PC-9 (cell line): ENCODE results near the gene ZNF487. TPM values are rescaled to one million over a fixed set of nuclear protein-coding genes. Genes with fewer than 3 reads are reported as not detected.
A peak's percentile ranks its signal among the peaks of the same experiment; 100 is the strongest.
"Not testable (repeated sequence)": the region's sequence is repeated elsewhere in the genome, so short reads cannot be mapped to it uniquely, and the experiment has no call there.

Experiments used
- BruUV-seq: library from RNA; stranded (reverse); fragments of 400-500 nt; replicated peaks from 2 replicates; lab custom pipeline; 2021; lab: Mats Ljungman, UMichigan
- CTCF ChIA-PET: fragments of 300-600 bp; sonication (Branson Sonifier 250); formaldehyde crosslinking; loops from one replicate; lab custom pipeline; 2022; ENCODE audit warnings: antibody characterized with exemption; lab: Charles Lee
- POLR2A ChIA-PET: fragments of 300-600 bp; sonication (Branson Sonifier 250); formaldehyde crosslinking; loops from one replicate; lab custom pipeline; 2022; ENCODE audit warnings: antibody characterized with exemption; ENCODE audit not compliant: unreplicated experiment; lab: Charles Lee
- DNase-seq, 2 experiments: peaks; one replicate each; pipeline versions ENCODE4 v3.0.0 to v3.0.0-alpha.2; 2015 to 2022; ENCODE audit warnings: mixed read lengths in 1 of 2
- H2AFZ ChIP-seq: fragments of 200-600 bp; sonication (generic); 2 replicates; pipeline ENCODE4 v1.8.1; 2017; ENCODE audit warnings: antibody characterized with exemption
- H3F3A ChIP-seq: fragments of 200-600 bp; sonication (generic); 2 replicates; pipeline ENCODE4 v1.8.1; 2017; ENCODE audit warnings: antibody characterized with exemption, mild to moderate bottlenecking, low read depth; ENCODE audit not compliant: insufficient read depth
- H3K27ac ChIP-seq: fragments of 200-600 bp; sonication (generic); 2 replicates; pipeline ENCODE4 v1.6.1; 2016; ENCODE audit warnings: mixed run types
- H3K27me3 ChIP-seq: fragments of 200-600 bp; sonication (generic); 2 replicates; pipeline ENCODE4 v1.6.1; 2016; ENCODE audit warnings: low read depth, mixed run types; ENCODE audit not compliant: insufficient read depth
- H3K36me3 ChIP-seq: fragments of 200-600 bp; sonication (generic); 2 replicates; pipeline ENCODE4 v1.6.1; 2016; ENCODE audit warnings: low read depth, mixed run types
- H3K4me1 ChIP-seq: fragments of 200-600 bp; sonication (generic); replicated peaks from 2 replicates; pipeline ENCODE4 v1.6.1; 2016; ENCODE audit warnings: mixed run types; ENCODE audit not compliant: insufficient read depth
- H3K4me2 ChIP-seq: fragments of 200-600 bp; sonication (generic); 2 replicates; pipeline ENCODE4 v1.6.1; 2017; ENCODE audit warnings: mixed run types
- H3K4me3 ChIP-seq: fragments of 200-600 bp; sonication (generic); 2 replicates; pipeline ENCODE4 v1.6.1; 2016; ENCODE audit warnings: mixed run types
- H3K79me2 ChIP-seq: fragments of 200-600 bp; sonication (generic); 2 replicates; pipeline ENCODE4 v1.6.1; 2017; ENCODE audit warnings: low read depth, mixed run types
- H3K9me2 ChIP-seq: fragments of 200-600 bp; sonication (generic); 2 replicates; pipeline ENCODE4 v1.8.1; 2017; ENCODE audit warnings: mild to moderate bottlenecking; ENCODE audit not compliant: insufficient read depth
- H3K9me3 ChIP-seq: fragments of 200-600 bp; sonication (generic); 2 replicates; pipeline ENCODE4 v1.8.1; 2016; ENCODE audit warnings: low read depth; ENCODE audit not compliant: insufficient read depth
- H4K20me1 ChIP-seq: fragments of 200-600 bp; sonication (generic); 2 replicates; pipeline ENCODE4 v1.8.1; 2017; ENCODE audit not compliant: insufficient read depth
- CTCF ChIP-seq: fragments of 200-600 bp; sonication (generic); conservative IDR thresholded peaks from 2 replicates; pipeline ENCODE4 v1.6.1; 2017; ENCODE audit warnings: mixed run types, antibody characterized with exemption, mild to moderate bottlenecking, moderate library complexity
- EZH2 ChIP-seq: fragments of 200-600 bp; sonication (generic); IDR thresholded peaks from 2 replicates; pipeline ENCODE4 v1.8.0; 2017; ENCODE audit warnings: antibody characterized with exemption, low read depth
- intact Hi-C: fragments of 100-400 bp; cut with micrococcal nuclease; formaldehyde crosslinking; loops from one replicate; pipeline ENCODE4 v1.10.0; 2022; ENCODE audit not compliant: unreplicated experiment
- total RNA-seq: library from RNA; stranded (reverse); gene quantifications from 2 replicates; pipeline ENCODE4 v1.2.3, GENCODE V29; 2021

ZNF487 gene
- total RNA-seq, 1 experiment from 2014 or later, result 14.5 TPM

GRCh38 chr10:43448742-43449141, 11.8 kb downstream of the ZNF487 start:
- no TSS peak for BruUV-seq
- Histone ChIP-seq H3K4me3 (no peak overlapping the region), H3K4me2 (no peak overlapping the region), H3K79me2 (peaks cover 7% of the 10 kb centered on the region; the same call in 1 of the 2 replicates), H3K4me1 (peaks cover 8% of the 10 kb centered on the region; the same call in 1 of the 2 replicates), H3K27ac (no peak overlapping the region), H3F3A (peaks cover 14% of the 10 kb centered on the region; the same call in 1 of the 2 replicates), H3K36me3 (no peaks in the 10 kb centered on the region), H4K20me1 (no peaks in the 10 kb centered on the region), H3K9me2 (no peaks in the 10 kb centered on the region), H3K27me3 (no peaks in the 10 kb centered on the region), H2AFZ (no peak overlapping the region), H3K9me3 (no peaks in the 10 kb centered on the region)
- intact Hi-C loops, result no loop called here
- ChIA-PET POLR2A (interaction anchor here (0.6 kb wide), 1 partner anchor 980 kb away, joined by 3 read pairs; no protein-coding TSS in a partner anchor), CTCF (interaction anchor here (0.6 kb wide), 1 partner anchor 12 kb away, joined by 3 read pairs; the partner anchor contains the start of gene ZNF487)
- no peak for TF ChIP-seq CTCF
- no peak for TF ChIP-seq EZH2
- no peak for DNase-seq

- Histone ChIP-seq H3K9me3 (no peaks in the 10 kb centered on the region), H3K36me3 (no peaks in the 10 kb centered on the region), H2AFZ (no peak overlapping the region), H3K4me1 (peaks cover 19% of the 10 kb centered on the region; the same call in 1 of the 2 replicates), H3K79me2 (peaks cover 17% of the 10 kb centered on the region), H3K27me3 (no peaks in the 10 kb centered on the region), H3K4me3 (no peak overlapping the region), H4K20me1 (no peaks in the 10 kb centered on the region), H3K9me2 (no peaks in the 10 kb centered on the region), H3F3A (peaks cover 14% of the 10 kb centered on the region), H3K4me2 (no peak overlapping the region), H3K27ac (no peak overlapping the region)
- ChIA-PET POLR2A (interaction anchor here (0.6 kb wide), 2 partner anchors 21 to 43 kb away, joined by 4 to 7 read pairs; no protein-coding TSS in a partner anchor), CTCF (no interaction called here)
- no peak for TF ChIP-seq CTCF
- TF ChIP-seq EZH2, result no peak
- DNase-seq, result no peak
- intact Hi-C loops, result no loop called here
- no TSS peak for BruUV-seq
These were observed 15.5 kb downstream of the ZNF487 start for GRCh38 chr10:43452356-43452914.

GRCh38 chr10:43453266-43453831, 16.4 kb downstream of the ZNF487 start:
- Histone ChIP-seq H3K4me3 (no peak overlapping the region), H3K4me1 (peaks cover 19% of the 10 kb centered on the region; the same call in 1 of the 2 replicates), H3K79me2 (peaks cover 17% of the 10 kb centered on the region), H3K27ac (no peak overlapping the region), H3F3A (peaks cover 14% of the 10 kb centered on the region), H3K36me3 (no peaks in the 10 kb centered on the region), H3K4me2 (no peak overlapping the region), H4K20me1 (no peaks in the 10 kb centered on the region), H3K9me2 (no peaks in the 10 kb centered on the region), H3K9me3 (no peaks in the 10 kb centered on the region), H2AFZ (no peak overlapping the region), H3K27me3 (no peaks in the 10 kb centered on the region)
- no TSS peak for BruUV-seq
- POLR2A ChIA-PET, result no interaction called here
- TF ChIP-seq CTCF (no peak), EZH2 (no peak)
- DNase-seq, result no peak
- intact Hi-C loops, result no loop called here
- CTCF ChIA-PET, result no interaction called here

- CTCF ChIA-PET, intact Hi-C loops, H3K9me2 ChIP-seq: not testable (repeated sequence)
These were observed 17.1 kb downstream of the ZNF487 start for GRCh38 chr10:43454025-43454424.

GRCh38 chr10:43456561-43456960, 19.6 kb downstream of the ZNF487 start:
- H4K20me1 ChIP-seq, intact Hi-C loops, H3K9me2 ChIP-seq, H3K36me3 ChIP-seq, DNase-seq, H3K4me3 ChIP-seq, H3K27me3 ChIP-seq, BruUV-seq, CTCF ChIA-PET, H3K27ac ChIP-seq, POLR2A ChIA-PET, H3K9me3 ChIP-seq: not testable (repeated sequence)
- Histone ChIP-seq H3K4me1 (peaks cover 19% of the 10 kb centered on the region; the same call in 1 of the 2 replicates), H3K4me2 (peak overlapping the region; percentile 91), H3F3A (peaks cover 20% of the 10 kb centered on the region), H2AFZ (peak overlapping the region; percentile 94; the same call in 1 of the 2 replicates), H3K79me2 (peaks cover 17% of the 10 kb centered on the region)

More at GRCh38 chr10:43454025-43454424, 17.1 kb downstream of the ZNF487 start:
- peak overlapping the region; percentile 84; the same call in 1 of the 2 replicates for H3K4me3 ChIP-seq
- peak overlapping the region; percentile 91 for H3K4me2 ChIP-seq
- DNase-seq, result peak in 1 of 2 experiments; percentile 7
- not testable (repeated sequence) for H3K27ac ChIP-seq, BruUV-seq, H4K20me1 ChIP-seq, H3K36me3 ChIP-seq, H3K9me3 ChIP-seq, H3K27me3 ChIP-seq, H2AFZ ChIP-seq
- POLR2A ChIA-PET, result interaction anchor here (0.6 kb wide), 1 partner anchor 50 kb away, joined by 17 read pairs; no protein-coding TSS in a partner anchor
- H3F3A ChIP-seq, result peaks cover 20% of the 10 kb centered on the region
- H3K79me2 ChIP-seq, result peaks cover 17% of the 10 kb centered on the region
- peaks cover 19% of the 10 kb centered on the region; the same call in 1 of the 2 replicates for H3K4me1 ChIP-seq
